Measurements from ENCODE around the gene RAB37.

- no peak for TF ChIP-seq CTCF (IDR thresholded peaks at IDR 0.05; ENCODE audit: insufficient read depth, low read length)
- TF ChIP-seq GABPA (IDR thresholded peaks at IDR 0.05; ENCODE audit: low read depth): no peak
Observed at GRCh38 chr17:74695629-74696028, 41.4 kb upstream of the RAB37 start.

Measured in HL-60 (cell line).